ENCODE data around the gene WNK2.

- TF ChIP-seq CTCF (IDR thresholded peaks at IDR 0.05; ENCODE audit: low read depth, low read length), result no peak
- TF ChIP-seq POLR2A (IDR thresholded peaks at IDR 0.05; ENCODE audit: extremely low read depth, insufficient read length), result no peak
- no peak for TF ChIP-seq MYC (IDR thresholded peaks at IDR 0.05; ENCODE audit: low read depth, low read length)
Observed at GRCh38 chr9:93258419-93258817, 74.5 kb downstream of the WNK2 start.
